ENCODE results near the gene CIRBP.

CIRBP gene

GRCh38 chr19:1248139-1248785 is 20.9 kb upstream of the CIRBP start, which contains the start of gene MIDN:
Gene MIDN (plus strand): TSS chr19:1248583. CDS start chr19:1250297, 1,714 bp downstream.
- Histone ChIP-seq H3K9me3 (ENCODE audit: insufficient read depth, low read depth, low read length) (no peaks in the 10 kb centered on the region), H3K27me3 (ENCODE audit: insufficient read depth, low read length) (no peaks in the 10 kb centered on the region), H3K4me1 (ENCODE audit: insufficient read depth, low read length) (no peaks in the 10 kb centered on the region; the same call in 1 of the 2 replicates), H3K4me3 (ENCODE audit: low read length) (peak within 1 kb of the TSS; percentile 91), H3K27ac (ENCODE audit: low read depth, low read length) (peak within 1 kb of the TSS; percentile 100), H3K9ac (ENCODE audit: low read depth, low read length) (peak within 1 kb of the TSS; percentile 98), H3K36me3 (ENCODE audit: insufficient read depth, low read length) (peaks cover 17% of the 10 kb centered on the region)
- 3% methylated on average over 55 of the region's 60 CpGs for WGBS

DNA sequence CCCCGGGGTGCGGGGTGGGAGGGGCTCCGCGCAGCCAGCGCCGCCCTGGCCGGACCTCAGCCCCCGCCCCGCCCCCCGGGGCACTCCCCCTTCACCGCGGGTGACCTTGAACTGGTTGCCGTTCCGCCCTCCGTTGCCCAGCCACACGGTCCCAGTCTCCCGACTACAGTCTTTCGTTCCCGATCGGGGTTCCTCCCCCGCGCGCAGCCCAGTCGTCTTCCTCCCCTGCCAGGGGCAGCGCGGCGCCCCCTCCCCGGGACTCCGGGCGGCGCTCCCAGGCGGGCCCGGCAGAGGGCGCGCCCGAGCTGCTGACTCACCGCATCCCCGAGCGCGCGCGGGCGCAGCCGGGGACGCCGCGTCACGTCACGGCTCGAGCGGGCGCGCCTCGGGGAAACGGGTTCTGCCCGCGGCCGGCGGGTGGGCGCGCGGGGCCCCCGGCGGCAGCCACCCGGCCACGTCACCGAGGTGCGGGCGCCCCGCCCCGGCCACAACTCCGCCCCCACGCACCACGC is 20.3 kb upstream of the CIRBP start:
- Histone ChIP-seq H3K4me1 (ENCODE audit: insufficient read depth, low read length) (no peaks in the 10 kb centered on the region; the same call in 1 of the 2 replicates), H3K27ac (ENCODE audit: low read depth, low read length) (peak overlapping the region; percentile 100), H3K4me3 (ENCODE audit: low read length) (peak overlapping the region; percentile 91), H3K9ac (ENCODE audit: low read depth, low read length) (peak overlapping the region; percentile 98), H3K9me3 (ENCODE audit: insufficient read depth, low read depth, low read length) (no peaks in the 10 kb centered on the region), H3K36me3 (ENCODE audit: insufficient read depth, low read length) (peaks cover 22% of the 10 kb centered on the region), H3K27me3 (ENCODE audit: insufficient read depth, low read length) (no peaks in the 10 kb centered on the region)
- under 1% methylated on average over 74 of the region's 74 CpGs for WGBS

- no peaks in the 10 kb centered on the region; the same call in 1 of the 2 replicates for H3K4me1 ChIP-seq (ENCODE audit: insufficient read depth, low read length)
- under 1% methylated on average over 99 of the region's 102 CpGs for WGBS
- H3K36me3 ChIP-seq (ENCODE audit: insufficient read depth, low read length), result peaks cover 28% of the 10 kb centered on the region
These were observed 19.7 kb upstream of the CIRBP start for GRCh38 chr19:1249298-1249989.

GRCh38 chr19:1249990-1250436 is 19.1 kb upstream of the CIRBP start:
- under 1% methylated on average over 67 of the region's 67 CpGs for WGBS
- H3K36me3 ChIP-seq (ENCODE audit: insufficient read depth, low read length), result peaks cover 34% of the 10 kb centered on the region
- H3K4me1 ChIP-seq (ENCODE audit: insufficient read depth, low read length), result no peaks in the 10 kb centered on the region
- no peaks in the 10 kb centered on the region for H3K9me3 ChIP-seq (ENCODE audit: insufficient read depth, low read depth, low read length)
- H3K4me3 ChIP-seq (ENCODE audit: low read length), result peak overlapping the region; percentile 90
- H3K27me3 ChIP-seq (ENCODE audit: insufficient read depth, low read length), result no peaks in the 10 kb centered on the region
- peak overlapping the region; percentile 93 for H3K27ac ChIP-seq (ENCODE audit: low read depth, low read length)
- H3K9ac ChIP-seq (ENCODE audit: low read depth, low read length), result peak overlapping the region; percentile 96

More at GRCh38 chr19:1249298-1249989, 19.7 kb upstream of the CIRBP start:
- Histone ChIP-seq H3K4me3 (ENCODE audit: low read length) (peak overlapping the region; percentile 91), H3K9me3 (ENCODE audit: insufficient read depth, low read depth, low read length) (no peaks in the 10 kb centered on the region), H3K9ac (ENCODE audit: low read depth, low read length) (peak overlapping the region; percentile 98), H3K27me3 (ENCODE audit: insufficient read depth, low read length) (no peaks in the 10 kb centered on the region), H3K27ac (ENCODE audit: low read depth, low read length) (peak overlapping the region; percentile 100)

DNA sequence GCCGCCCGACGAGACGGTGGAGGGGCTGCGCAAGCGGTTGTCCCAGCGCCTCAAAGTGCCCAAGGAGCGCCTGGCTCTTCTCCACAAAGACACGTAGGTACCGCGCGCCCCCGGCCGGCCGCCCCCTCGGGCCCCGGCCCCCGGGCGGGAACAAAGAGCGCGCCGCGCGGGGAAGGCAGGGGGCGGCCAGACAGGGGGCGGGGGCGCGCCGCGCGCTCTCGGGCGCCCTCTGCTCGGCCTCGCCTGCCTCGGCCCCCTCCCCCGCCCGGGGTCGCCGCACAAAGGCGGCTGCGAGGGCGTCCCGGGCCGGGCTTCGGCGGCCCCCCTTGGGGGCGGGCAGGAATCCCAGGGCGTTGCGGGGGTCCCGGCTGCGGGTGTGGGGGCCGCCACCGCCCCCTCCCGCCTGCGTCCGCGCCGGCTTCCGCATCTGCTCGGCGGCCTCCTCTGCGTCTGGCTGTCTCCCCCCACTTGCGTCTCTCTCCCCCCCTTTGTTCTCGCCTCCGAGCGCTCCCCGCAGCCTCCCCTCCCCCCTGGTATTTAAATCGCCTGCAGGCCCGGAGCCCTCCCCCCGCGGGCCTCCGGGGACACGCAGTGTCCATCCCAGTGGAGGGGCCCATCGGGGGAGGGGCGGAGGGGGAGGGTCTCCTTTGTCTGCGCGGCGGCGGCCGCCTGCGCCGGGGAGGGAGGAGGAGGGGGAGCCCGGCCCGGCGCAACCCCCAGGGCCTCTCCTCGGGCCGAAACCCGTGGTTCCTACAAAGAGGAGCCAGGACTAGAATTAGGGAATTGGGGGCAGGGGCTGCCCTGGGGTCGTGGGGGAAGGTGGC is 18.5 kb upstream of the CIRBP start:
- H3K4me1 ChIP-seq (ENCODE audit: insufficient read depth, low read length), result no peaks in the 10 kb centered on the region
- peak overlapping the region; percentile 93 for H3K27ac ChIP-seq (ENCODE audit: low read depth, low read length)
- H3K36me3 ChIP-seq (ENCODE audit: insufficient read depth, low read length), result peaks cover 41% of the 10 kb centered on the region
- H3K27me3 ChIP-seq (ENCODE audit: insufficient read depth, low read length), result no peaks in the 10 kb centered on the region
- H3K9ac ChIP-seq (ENCODE audit: low read depth, low read length), result peak overlapping the region; percentile 96
- under 1% methylated on average over 85 of the region's 90 CpGs for WGBS
- peak overlapping the region; percentile 90 for H3K4me3 ChIP-seq (ENCODE audit: low read length)
- no peaks in the 10 kb centered on the region for H3K9me3 ChIP-seq (ENCODE audit: insufficient read depth, low read depth, low read length)

- 4% methylated on average over 35 of the region's 41 CpGs for WGBS
- Histone ChIP-seq H3K9ac (ENCODE audit: low read depth, low read length) (peak overlapping the region; percentile 96), H3K9me3 (ENCODE audit: insufficient read depth, low read depth, low read length) (no peaks in the 10 kb centered on the region), H3K27me3 (ENCODE audit: insufficient read depth, low read length) (no peaks in the 10 kb centered on the region), H3K4me3 (ENCODE audit: low read length) (peak overlapping the region; percentile 90), H3K36me3 (ENCODE audit: insufficient read depth, low read length) (peaks cover 48% of the 10 kb centered on the region), H3K4me1 (ENCODE audit: insufficient read depth, low read length) (no peaks in the 10 kb centered on the region), H3K27ac (ENCODE audit: low read depth, low read length) (peak overlapping the region; percentile 93)
These were observed 17.6 kb upstream of the CIRBP start for GRCh38 chr19:1251330-1252220.

GRCh38 chr19:1252221-1252820 is 16.8 kb upstream of the CIRBP start:
- peak overlapping the region; percentile 90 for H3K4me3 ChIP-seq (ENCODE audit: low read length)
- no peaks in the 10 kb centered on the region for H3K27me3 ChIP-seq (ENCODE audit: insufficient read depth, low read length)
- peak overlapping the region; percentile 96 for H3K9ac ChIP-seq (ENCODE audit: low read depth, low read length)
- peaks cover 56% of the 10 kb centered on the region for H3K36me3 ChIP-seq (ENCODE audit: insufficient read depth, low read length)
- H3K27ac ChIP-seq (ENCODE audit: low read depth, low read length), result peak overlapping the region; percentile 93
- WGBS, result 32% methylated on average over 22 of the region's 30 CpGs
- no peaks in the 10 kb centered on the region for H3K4me1 ChIP-seq (ENCODE audit: insufficient read depth, low read length)
- H3K9me3 ChIP-seq (ENCODE audit: insufficient read depth, low read depth, low read length), result no peaks in the 10 kb centered on the region

DNA sequence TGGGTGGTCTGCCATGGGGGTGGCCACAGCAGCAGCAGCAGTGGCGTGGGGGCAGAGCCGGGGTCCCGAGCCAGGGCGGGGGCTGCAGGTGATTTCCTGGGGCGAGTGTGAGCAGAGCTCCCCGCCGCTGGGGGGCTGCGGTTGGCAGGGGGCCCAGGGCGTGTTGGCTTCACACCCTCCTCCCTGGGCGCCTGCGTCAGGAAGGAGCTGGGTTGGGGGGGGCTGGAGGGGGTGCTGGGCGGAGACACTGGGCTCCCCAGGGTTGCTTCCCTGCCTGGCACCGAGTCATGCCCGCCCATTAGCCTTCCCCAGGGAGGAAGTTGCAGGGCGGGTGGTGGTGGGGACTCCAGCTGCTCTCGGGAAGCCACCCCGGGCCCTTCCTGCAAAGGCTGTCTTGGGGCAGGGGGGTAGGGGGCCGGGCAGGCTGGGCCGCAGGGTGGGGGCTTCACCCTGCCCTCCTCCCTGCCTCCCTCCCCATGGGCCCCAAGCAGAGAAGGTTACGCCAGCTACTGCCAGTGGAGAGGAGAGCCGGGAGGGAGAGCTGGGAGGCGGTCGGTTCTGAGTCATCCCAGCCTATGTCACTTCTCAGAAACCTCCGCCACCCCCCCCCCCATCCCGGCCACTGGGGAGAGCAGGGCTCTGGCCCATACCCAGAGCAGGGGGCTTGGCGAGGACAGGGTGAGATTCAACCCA is 16.2 kb upstream of the CIRBP start:
- Histone ChIP-seq H3K36me3 (ENCODE audit: insufficient read depth, low read length) (peaks cover 62% of the 10 kb centered on the region), H3K4me1 (ENCODE audit: insufficient read depth, low read length) (0 out of 2 replicates have a peak, but pooled peaks cover under 1% of the 10 kb centered on the region), H3K9ac (ENCODE audit: low read depth, low read length) (no peak overlapping the region), H3K27me3 (ENCODE audit: insufficient read depth, low read length) (no peaks in the 10 kb centered on the region), H3K9me3 (ENCODE audit: insufficient read depth, low read depth, low read length) (no peaks in the 10 kb centered on the region), H3K4me3 (ENCODE audit: low read length) (peak overlapping the region; percentile 90; the same call in 1 of the 2 replicates), H3K27ac (ENCODE audit: low read depth, low read length) (peak overlapping the region; percentile 93; the same call in 1 of the 2 replicates)
- 55% methylated on average over 20 of the region's 26 CpGs for WGBS

- 0 out of 2 replicates have a peak, but pooled peaks cover 3% of the 10 kb centered on the region for H3K4me1 ChIP-seq (ENCODE audit: insufficient read depth, low read length)
- H3K36me3 ChIP-seq (ENCODE audit: insufficient read depth, low read length), result peaks cover 67% of the 10 kb centered on the region
- no peak overlapping the region for H3K4me3 ChIP-seq (ENCODE audit: low read length)
- no peak overlapping the region for H3K9ac ChIP-seq (ENCODE audit: low read depth, low read length)
- 92% methylated on average over 23 of the region's 23 CpGs for WGBS
- no peaks in the 10 kb centered on the region for H3K27me3 ChIP-seq (ENCODE audit: insufficient read depth, low read length)
- H3K9me3 ChIP-seq (ENCODE audit: insufficient read depth, low read depth, low read length), result no peaks in the 10 kb centered on the region
- peak overlapping the region; percentile 93 for H3K27ac ChIP-seq (ENCODE audit: low read depth, low read length)
These were observed 15.5 kb upstream of the CIRBP start for GRCh38 chr19:1253514-1254080.
